Transverse colon (tissue), 4 donors: ENCODE measurements around the gene RASAL1.

Source experiments
- CTCF ChIP-seq, 5 experiments: fragments of 200-600 bp in 3 of 5; fragments of 450-650 bp in 2 of 5; sonication (generic) in 3 of 5; IDR thresholded peaks; 1 replicate in 2 of 5; 2 replicates in 3 of 5; pipeline ENCODE4 v1.5.1; 2016 to 2017; ENCODE audit warnings: antibody characterized with exemption in 5 of 5, inconsistent platforms in 3 of 5, mild to moderate bottlenecking in 2 of 5, moderate library complexity in 1 of 5
- POLR2A ChIP-seq: fragments of 450-650 bp; IDR thresholded peaks from one replicate; pipeline ENCODE4 v1.6.1; 2016; ENCODE audit warnings: antibody characterized with exemption, mild to moderate bottlenecking, moderate library complexity
- POLR2AphosphoS5 ChIP-seq, 3 donors: sonication (generic); formaldehyde crosslinking; IDR thresholded peaks; one replicate each; pipeline ENCODE4 v1.6.1; 2016; ENCODE audit warnings: antibody characterized with exemption in 3 of 3

- TF ChIP-seq POLR2A (no peak), CTCF (IDR thresholded peaks at IDR 0.05) (no peak), POLR2AphosphoS5 (IDR thresholded peaks at IDR 0.05) (no peak)
Observed at GRCh38 chr12:113112043-113112899, 23.3 kb downstream of the RASAL1 start.
